NCI-H1417 treated with DMSO at 0.1 percent for 48 hours (cell line): ENCODE measurements around the gene THSD7B.

Experiments used
- DNase-seq: peaks from one replicate; lab custom pipeline; 2025; lab: John Stamatoyannopoulos, UW

The THSD7B gene

DNA sequence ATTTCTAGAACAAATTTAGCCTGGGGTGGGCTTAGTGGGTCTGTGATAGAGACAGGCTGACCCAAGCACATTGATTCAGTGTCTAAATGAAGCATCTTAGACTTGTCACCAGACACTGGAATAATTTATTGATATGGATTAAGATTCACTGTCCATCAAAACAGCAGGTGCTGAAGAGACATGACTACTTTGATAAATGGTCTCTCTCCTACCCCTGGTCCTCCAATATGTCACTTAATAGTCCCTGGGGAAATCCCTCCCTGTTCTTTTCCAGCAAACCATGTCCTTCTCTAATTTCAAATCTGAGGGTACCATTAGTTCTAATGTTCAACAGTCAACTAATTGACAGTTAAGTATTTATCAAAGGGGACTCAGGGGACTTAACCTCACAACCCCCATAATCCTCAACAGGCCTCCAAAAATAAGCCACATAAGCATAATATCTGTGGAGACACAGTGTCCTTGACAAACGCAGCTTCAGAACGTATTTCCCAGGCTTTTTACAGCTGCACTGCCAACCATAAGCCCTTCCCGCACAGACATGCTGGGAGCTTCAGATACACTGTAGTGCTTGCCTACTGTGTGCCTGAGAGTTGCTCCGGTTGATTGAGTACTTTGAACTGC is 391.0 kb downstream of the THSD7B start:
- DNase-seq, result no peak

DNA sequence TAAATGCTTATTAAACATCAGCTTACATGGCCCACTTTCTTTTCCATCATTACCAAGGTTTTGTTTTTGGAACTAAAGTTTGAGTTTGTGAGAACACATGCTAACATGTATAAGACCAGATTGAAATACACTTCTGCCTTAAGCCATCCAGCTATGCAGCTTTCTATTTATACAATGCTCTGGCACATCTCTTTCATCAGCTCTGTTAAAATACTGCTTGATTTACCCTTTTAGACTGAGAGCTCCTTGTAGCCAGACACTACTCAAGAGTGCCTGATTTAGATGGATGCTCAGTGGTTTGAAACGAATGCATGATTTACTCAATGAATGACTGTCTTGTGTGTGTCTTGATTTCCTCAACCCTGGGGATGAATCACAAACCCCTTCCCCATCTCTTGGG is 392.5 kb downstream of the THSD7B start:
- DNase-seq, result no peak

DNA sequence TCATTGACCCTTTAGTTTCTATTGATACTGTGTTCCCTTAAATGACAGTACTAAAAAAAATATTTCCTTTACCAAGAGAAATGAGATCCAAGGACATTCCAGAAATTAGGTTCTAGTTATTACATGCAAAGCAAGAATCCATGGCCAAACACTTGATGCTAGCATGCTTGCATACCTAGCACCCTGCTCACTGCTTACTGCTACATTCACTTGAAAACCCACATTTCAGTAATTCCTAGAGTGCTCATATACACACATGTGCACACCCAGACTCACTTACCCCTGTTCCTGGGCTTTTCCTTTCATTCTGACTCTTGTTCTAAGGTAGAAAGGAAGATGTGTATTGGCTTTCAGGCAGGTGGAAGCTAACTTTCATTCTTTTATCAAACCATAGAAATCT is 395.9 kb downstream of the THSD7B start:
- no peak for DNase-seq

DNA sequence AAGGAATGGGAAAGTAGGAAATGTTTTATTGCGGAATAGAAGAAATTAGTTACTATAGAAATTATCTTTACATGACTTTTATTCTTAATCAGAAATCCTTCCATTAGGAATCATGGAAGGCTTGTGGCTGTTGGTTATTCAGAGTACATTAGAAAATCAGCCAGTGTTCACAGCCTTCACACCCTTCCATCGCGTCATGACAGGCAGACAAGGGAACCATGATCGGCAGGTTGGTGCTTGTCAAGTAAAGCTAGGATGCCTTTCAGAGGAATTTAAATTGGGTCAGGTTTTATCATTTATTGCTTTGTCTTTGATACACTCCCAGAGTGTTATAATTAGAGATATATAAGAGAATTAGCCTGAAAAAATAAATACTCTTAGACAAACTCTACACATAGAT is 400.6 kb downstream of the THSD7B start:
- DNase-seq, result no peak

DNA sequence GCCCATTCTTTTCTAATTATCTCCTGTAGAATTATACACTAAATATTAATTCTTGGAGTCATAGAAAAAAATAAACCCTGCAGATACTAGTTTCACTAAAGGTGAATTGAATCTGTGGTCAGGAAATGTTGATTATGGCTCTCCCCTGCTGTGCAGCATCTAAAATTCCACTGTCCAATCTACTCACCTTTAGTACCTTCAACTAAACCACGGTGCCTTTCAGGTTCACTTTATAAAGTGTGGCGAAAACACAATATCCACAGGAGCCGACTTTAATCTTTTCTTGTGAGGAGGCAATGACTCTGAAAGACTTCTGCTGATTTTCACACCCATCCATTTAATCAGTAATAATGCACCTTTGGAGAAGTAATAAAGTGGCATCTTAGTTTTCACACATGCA is 402.3 kb downstream of the THSD7B start:
- no peak for DNase-seq

DNA sequence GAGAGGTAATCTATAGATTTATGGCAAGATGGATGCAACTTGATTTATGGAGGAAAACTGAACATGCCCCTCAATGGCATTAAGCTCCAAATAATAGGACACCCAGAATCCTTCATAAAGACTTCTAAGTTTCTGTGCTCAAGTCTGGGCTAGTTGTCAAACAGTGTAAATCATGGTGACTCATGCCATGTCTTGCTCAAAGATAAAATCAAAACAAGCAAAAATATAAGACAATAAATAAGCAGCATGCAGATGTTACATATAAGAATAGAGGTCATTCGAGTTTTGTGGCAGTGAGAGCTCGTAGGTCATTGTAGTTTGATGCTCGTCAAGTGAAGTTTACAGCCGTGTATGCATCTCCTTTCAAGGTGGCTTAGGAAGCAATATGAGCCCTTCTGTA is 403.2 kb downstream of the THSD7B start:
- DNase-seq, result no peak

DNA sequence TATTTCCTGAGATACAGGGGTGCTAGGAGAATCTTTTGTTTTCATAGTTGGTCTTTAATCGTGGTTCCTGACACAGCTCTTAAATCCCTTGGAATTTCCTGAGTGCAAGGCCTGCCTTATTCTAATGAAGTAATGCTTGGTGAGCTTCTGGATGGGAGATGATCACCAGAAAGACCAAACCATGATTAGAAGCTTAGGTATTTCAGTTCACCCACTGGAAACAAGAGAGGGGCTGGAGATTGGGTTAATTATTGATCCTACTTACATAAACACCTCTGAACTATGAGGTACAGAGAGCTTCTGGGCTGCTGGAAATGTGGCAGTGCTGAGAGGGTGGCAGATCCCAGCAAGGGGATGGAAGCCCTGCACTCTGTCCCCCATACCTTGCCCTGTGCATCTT is 406.8 kb downstream of the THSD7B start:
- DNase-seq, result no peak

- no peak for DNase-seq
Measured at GRCh38 chr2:137173463-137173862, 408.1 kb downstream of the THSD7B start.

- DNase-seq, result no peak
Measured at GRCh38 chr2:137175246-137175645, 409.9 kb downstream of the THSD7B start.

DNA sequence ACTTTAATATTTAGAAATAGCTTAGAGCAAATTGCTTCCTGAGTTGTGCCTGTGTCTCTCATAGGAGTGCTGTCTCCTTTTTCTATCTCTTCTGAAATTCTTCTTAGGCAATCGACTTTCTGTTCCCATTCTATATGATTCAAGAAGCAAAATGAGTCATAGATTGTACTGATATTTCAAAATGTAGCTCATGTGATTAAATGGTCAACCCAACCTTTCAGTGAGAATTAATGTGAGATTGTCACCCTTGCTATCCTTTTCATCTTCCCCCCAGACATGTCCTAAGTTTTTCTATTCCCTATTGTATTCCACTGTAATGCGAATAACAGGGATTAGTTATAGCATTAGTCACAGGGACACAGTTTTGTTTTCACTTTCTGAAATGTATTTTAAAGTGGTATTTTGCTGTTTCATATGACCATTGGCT is 413.6 kb downstream of the THSD7B start:
- no peak for DNase-seq

- no peak for DNase-seq
Measured at GRCh38 chr2:137179542-137179941, 414.2 kb downstream of the THSD7B start.

- no peak for DNase-seq
Measured at GRCh38 chr2:137180012-137180411, 414.7 kb downstream of the THSD7B start.

GRCh38 chr2:137181370-137181769 is 416.0 kb downstream of the THSD7B start:
- no peak for DNase-seq

GRCh38 chr2:137182071-137182470 is 416.7 kb downstream of the THSD7B start:
- no peak for DNase-seq

GRCh38 chr2:137183206-137183898 is 418.0 kb downstream of the THSD7B start:
- DNase-seq, result no peak

DNA sequence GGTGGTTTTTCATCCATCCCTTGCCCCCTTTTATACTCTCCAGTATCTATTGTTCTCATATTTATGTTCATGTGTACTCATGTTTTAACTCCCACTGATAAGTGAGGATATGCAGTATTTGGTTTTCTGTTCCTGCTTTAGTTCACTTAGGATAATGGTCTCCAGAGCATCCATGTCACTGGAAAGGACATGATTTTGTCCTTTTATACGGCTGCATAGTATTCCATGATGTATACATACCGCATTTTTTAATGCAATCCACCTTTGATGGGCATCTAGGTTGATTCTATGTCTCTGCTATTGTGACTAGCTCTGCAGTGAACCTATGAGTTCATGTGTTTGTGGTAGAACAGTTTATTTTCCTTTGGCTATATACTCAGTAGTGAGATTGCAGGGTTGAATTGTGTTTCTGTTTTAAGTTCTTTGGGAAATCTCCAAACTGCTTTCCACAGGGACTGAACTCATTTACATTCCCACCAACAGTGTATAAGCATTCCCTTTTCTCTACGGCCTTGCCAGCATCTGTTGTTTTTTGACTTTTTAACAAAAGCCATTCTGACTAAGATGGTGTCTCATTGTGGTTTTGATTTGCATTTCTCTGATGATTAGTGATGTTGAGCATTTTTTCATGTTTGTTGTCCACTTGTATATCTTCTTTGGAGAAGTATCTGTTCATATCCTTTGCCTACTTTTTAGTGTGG is 420.2 kb downstream of the THSD7B start:
- no peak for DNase-seq

DNA sequence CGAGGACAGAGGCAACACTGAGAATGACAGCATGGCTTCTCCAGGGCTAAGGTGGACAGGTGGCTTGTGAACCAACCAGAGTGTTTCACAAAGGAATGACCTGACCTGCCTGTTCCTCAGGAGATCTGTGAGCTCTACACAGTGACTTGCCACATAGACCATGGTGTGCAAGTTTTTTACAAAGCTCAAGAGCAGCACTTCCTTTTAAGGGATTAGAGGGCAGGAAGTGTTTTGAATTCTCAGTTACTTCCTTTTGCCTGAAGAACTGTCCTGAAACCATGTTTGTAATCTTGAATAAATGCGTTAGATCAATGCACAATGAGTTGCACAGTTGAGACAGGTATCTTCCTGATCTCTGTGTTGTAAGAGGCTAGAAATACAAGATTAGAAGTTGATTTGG is 421.9 kb downstream of the THSD7B start:
- DNase-seq, result no peak

DNA sequence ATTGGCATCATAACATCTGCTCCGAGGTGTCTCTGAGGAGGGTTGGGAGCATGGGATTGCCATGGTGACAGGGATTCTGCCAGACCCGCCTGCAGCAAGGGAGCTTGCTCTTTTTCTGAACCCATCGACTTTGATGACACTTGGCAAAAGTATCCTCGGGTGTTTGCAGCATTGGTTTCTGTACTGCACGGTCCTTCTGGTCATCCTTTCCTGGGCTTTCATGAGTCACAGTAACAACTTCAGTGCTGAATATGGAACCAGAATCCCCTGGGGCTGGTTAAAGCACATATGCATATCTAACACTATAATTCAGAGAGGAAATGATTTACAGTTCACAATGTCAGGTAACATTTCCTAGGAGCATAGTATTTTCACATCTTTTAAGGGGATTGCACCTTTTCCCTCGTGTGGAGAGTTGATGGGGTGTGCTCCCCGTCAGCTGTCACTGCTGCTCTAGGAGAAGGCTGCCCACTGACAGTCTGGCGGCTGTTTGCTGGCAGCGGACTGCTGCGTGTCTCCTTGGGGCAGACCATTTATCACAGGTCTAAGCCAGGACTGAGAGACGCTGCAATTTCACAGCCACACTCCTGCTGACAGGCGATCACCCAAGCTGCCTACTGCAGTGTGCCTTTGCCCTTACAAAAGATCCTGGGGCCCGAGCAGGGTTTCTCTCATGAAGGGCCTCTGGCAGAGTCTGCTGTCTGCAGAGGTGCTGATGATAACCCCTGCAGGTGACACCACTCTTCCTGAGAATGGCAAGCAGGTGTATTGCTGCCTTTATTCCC is 425.3 kb downstream of the THSD7B start:
- DNase-seq, result no peak

DNA sequence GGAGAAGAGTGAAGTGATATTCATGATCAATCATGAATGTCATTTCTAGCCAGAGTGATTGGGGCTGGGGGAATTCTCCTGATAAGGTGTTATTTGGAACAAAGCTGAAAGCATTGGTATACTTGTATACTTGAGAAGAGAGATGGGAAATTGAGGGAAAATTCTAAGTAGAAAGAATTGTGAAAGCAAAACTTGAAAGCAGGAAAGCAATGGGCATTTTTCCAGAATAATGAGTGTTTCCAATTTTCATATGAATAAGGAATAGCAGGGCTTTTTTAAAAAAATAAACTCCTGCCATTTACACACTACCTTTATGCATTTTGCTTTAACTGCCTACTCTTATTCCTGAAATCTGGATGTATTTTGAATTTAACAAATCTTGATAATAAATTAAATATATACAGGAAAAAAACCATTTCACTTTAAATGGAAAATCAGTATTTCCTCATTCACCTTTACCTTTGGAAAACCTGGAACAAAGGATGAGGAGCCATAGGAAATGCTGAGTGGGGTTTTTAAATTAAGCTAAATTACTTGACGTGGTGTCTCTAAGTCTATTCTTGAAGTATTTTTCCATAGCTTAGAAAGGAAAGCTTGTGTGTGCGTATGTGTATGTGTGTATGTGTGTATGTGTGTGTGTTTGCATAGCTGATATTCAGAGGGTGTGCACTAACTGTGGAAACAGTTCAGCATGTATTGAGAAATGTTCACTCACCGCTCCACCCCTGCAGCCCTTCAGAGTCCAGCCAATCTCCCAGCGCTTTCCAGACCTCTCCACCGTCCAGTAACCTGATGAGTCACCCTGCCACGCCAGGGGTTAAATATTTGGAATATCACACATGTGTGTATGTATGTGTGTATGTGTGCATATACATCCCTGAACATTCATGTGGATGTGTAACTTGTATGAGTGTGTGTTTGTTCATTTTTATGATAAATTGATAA is 427.3 kb downstream of the THSD7B start:
- no peak for DNase-seq

DNA sequence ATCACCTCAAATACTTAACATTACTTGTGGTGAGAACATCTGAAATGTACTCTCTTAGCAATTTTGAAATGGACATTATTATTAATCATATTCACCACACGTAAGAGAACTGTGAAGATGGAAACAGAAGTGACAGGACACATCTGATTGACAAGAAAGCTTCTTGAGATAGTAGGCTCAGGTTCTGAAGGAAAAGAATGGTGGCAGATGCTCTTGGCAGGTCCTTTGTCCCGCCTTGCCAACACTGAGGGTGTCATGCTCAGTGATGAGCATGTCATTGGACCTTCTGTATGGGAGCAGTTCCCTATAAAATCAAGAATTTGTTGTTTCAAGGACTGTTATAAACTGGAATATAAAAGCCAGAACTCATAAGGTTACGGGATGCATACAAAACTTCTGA is 428.1 kb downstream of the THSD7B start:
- DNase-seq, result no peak

DNA sequence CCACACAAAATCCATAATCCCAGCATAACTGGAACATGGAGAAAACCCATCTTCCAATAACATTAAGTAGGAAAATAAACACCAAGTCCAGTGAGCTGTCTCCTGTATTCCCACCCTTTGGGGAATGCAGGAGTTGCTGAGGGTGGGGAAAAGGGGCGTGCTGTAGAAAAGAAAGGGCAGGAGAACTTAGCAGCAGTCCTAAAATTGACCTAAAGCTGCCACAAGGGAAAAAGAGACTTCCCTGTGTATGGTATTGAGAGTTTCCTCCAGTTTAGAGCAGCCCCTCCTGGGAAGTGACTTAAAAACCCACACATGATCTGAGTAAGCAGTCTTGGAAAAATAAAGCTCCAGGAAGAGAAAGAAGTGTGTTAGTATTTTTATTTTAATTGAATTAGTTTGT is 428.8 kb downstream of the THSD7B start:
- no peak for DNase-seq
